HepG2 (cell line): ENCODE data around the gene TOM1L2. TPM values are rescaled to one million over a fixed set of nuclear protein-coding genes. Genes with fewer than 3 reads are reported as not detected.

Experiments
- GATA4 ChIP-seq: sonication (generic); IDR thresholded peaks from 2 replicates; pipeline ENCODE4 v1.6.1; 2016; ENCODE audit warnings: antibody characterized with exemption, low read depth, borderline replicate concordance
- MEIS1 ChIP-seq: sonication (generic); formaldehyde crosslinking; IDR thresholded peaks from 2 replicates; pipeline ENCODE4 v1.9.0; 2021; ENCODE audit warnings: mild to moderate bottlenecking, missing genetic modification reagents, moderate library complexity, borderline replicate concordance
- MLX ChIP-seq: IDR thresholded peaks from 2 replicates; pipeline ENCODE4 v1.6.1; 2016
- NONO ChIP-seq, 2 experiments: fragments of 450-650 bp in 1 of 2; sonication (generic) in 1 of 2; formaldehyde crosslinking in 1 of 2; IDR thresholded peaks in 1 of 2; conservative IDR thresholded peaks in 1 of 2; 2 replicates each; pipeline versions ENCODE4 v1.6.1 to v1.8.0; 2017 to 2022; ENCODE audit warnings: mild to moderate bottlenecking in 1 of 2, missing genetic modification reagents in 1 of 2, moderate library complexity in 1 of 2
- PCBP1 ChIP-seq: fragments of 200-400 bp; formaldehyde crosslinking; IDR thresholded peaks from 2 replicates; pipeline ENCODE4 v1.6.1; 2017; ENCODE audit warnings: mild to moderate bottlenecking, low read depth, low read length, borderline replicate concordance
- POLR2G ChIP-seq: fragments of 200-400 bp; formaldehyde crosslinking; IDR thresholded peaks from 2 replicates; pipeline ENCODE4 v1.6.1; 2018; ENCODE audit warnings: mild to moderate bottlenecking, low read depth, low read length, moderate library complexity
- RBFOX2 ChIP-seq: fragments of 200-400 bp; formaldehyde crosslinking; IDR thresholded peaks from 2 replicates; pipeline ENCODE4 v1.6.1; 2017; ENCODE audit warnings: low read depth, mild to moderate bottlenecking, low read length
- RCOR2 ChIP-seq: IDR thresholded peaks from 2 replicates; pipeline ENCODE4 v1.6.1; 2016; ENCODE audit warnings: missing biosample characterization, missing genetic modification reagents
- TMF1 ChIP-seq: sonication (generic); formaldehyde crosslinking; IDR thresholded peaks from 2 replicates; pipeline ENCODE4 v1.8.1; 2022; ENCODE audit warnings: low read depth, missing genetic modification reagents
- ZBTB4 ChIP-seq: sonication (generic); formaldehyde crosslinking; IDR thresholded peaks from 2 replicates; pipeline ENCODE4 v1.4.0; 2020; ENCODE audit warnings: missing genetic modification reagents, mild to moderate bottlenecking, borderline replicate concordance
- ZBTB44 ChIP-seq: sonication (generic); formaldehyde crosslinking; IDR thresholded peaks from 2 replicates; pipeline ENCODE4 v1.4.0; 2020; ENCODE audit warnings: missing genetic modification reagents
- ZBTB7B ChIP-seq: sonication (generic); formaldehyde crosslinking; IDR thresholded peaks from 2 replicates; pipeline ENCODE4 v1.4.0; 2020; ENCODE audit warnings: missing genetic modification reagents
- ZMYM3 ChIP-seq: sonication (generic); formaldehyde crosslinking; IDR thresholded peaks from 2 replicates; pipeline ENCODE4 v1.5.1; 2020; ENCODE audit warnings: mild to moderate bottlenecking, missing genetic modification reagents
- ZNF160 ChIP-seq: sonication (generic); formaldehyde crosslinking; IDR thresholded peaks from 2 replicates; pipeline ENCODE4 v1.8.0; 2022; ENCODE audit warnings: mild to moderate bottlenecking, inconsistent platforms, missing genetic modification reagents
- ZNF253 ChIP-seq: sonication (generic); formaldehyde crosslinking; IDR thresholded peaks from 2 replicates; pipeline ENCODE4 v1.8.0; 2022; ENCODE audit warnings: mild to moderate bottlenecking, missing genetic modification reagents, borderline replicate concordance
- ZNF281 ChIP-seq: sonication (generic); formaldehyde crosslinking; IDR thresholded peaks from 2 replicates; pipeline ENCODE4 v1.4.0; 2020; ENCODE audit warnings: missing genetic modification reagents, borderline replicate concordance
- polyA plus RNA-seq, 8 experiments: library from polyadenylated mRNA; depleted of rRNA in 3 of 8; stranded (reverse) in 7 of 8; unstranded in 1 of 8; fragments of >200 nt; fragmentation: Illumina TruSeq in 4 of 8; extraction: Trizol in 4 of 8; gene quantifications; 2 replicates each; pipeline versions ENCODE4 v1.2.1 to v1.2.3, GENCODE V29; 2011 to 2016; ENCODE audit warnings: low read depth in 4 of 8, missing spikeins in 1 of 8, mixed read lengths in 1 of 8; ENCODE audit not compliant: insufficient read depth in 1 of 8
- total RNA-seq, 5 experiments: library from RNA; depleted of rRNA; stranded (reverse); fragments of >200 nt; fragmentation: Illumina TruSeq; extraction: Trizol; gene quantifications; 2 replicates each; pipeline ENCODE4 v1.2.3, GENCODE V29; 2016; ENCODE audit warnings: low read depth in 1 of 5
- TF ChIP-seq, protein P1 (sequence below): sonication (generic); formaldehyde crosslinking; conservative IDR thresholded peaks from 2 replicates; pipeline ENCODE4 v1.8.0; 2022; ENCODE audit warnings: missing genetic modification reagents

Gene TOM1L2
- total and polyA plus RNA-seq, 2 of the 13 experiments (the other 11 are each of a cell fraction or from before 2014, with no cell fraction given), result 4.7 to 7.4 TPM

DNA sequence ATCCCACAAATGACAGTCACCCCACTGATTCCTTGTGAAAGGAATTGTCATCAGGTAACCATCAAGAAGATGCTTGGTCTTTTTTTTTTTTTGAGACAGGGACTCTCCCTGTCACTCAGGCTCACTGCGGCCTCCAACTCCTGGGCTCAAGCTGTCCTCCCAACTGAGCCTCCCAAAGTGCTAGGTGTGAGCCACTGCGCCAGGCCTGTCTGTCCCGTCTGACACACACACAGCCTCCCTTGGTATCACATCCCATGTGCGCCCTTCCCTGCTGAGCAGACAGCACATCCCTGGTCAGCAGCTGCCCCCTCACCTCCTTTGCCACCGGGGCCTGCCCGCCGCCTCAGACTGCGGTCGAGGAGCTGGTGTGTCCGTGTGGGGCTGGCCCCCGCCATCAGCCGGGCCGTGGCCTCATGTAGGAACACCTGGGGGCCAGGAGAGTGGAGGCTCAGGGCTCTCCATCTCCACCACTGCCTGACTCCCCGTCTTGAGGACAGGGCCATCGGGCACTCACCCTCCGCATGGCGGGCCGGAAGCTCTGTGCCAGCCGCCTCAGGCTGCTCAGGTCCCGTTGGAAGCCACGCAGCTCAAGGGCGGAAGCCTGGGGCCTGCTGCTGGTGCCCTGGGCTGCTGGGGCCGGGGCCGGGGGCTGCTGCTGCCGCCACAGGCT, 159.0 kb downstream of the TOM1L2 start (continued):
- TF ChIP-seq MEIS1 (CRISPR knock-in tag), result no peak
- TF ChIP-seq ZNF160 (CRISPR knock-in tag), result no peak
- no peak for TF ChIP-seq PCBP1
- TF ChIP-seq TMF1, result no peak
- no peak for TF ChIP-seq NONO (IDR thresholded peaks at IDR 0.05)
- TF ChIP-seq NONO (CRISPR knock-in tag; conservative IDR thresholded peaks at IDR 0.05), result no peak
- peak; percentile 71 for TF ChIP-seq ZMYM3 (CRISPR knock-in tag)
- TF ChIP-seq RBFOX2, result peak; percentile 25; the same call in 1 of the 2 replicates
- TF ChIP-seq ZBTB44 (CRISPR knock-in tag), result no peak
- TF ChIP-seq, protein P1, sequence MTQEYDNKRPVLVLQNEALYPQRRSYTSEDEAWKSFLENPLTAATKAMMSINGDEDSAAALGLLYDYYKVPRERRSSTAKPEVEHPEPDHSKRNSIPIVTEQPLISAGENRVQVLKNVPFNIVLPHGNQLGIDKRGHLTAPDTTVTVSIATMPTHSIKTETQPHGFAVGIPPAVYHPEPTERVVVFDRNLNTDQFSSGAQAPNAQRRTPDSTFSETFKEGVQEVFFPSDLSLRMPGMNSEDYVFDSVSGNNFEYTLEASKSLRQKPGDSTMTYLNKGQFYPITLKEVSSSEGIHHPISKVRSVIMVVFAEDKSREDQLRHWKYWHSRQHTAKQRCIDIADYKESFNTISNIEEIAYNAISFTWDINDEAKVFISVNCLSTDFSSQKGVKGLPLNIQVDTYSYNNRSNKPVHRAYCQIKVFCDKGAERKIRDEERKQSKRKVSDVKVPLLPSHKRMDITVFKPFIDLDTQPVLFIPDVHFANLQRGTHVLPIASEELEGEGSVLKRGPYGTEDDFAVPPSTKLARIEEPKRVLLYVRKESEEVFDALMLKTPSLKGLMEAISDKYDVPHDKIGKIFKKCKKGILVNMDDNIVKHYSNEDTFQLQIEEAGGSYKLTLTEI (CRISPR knock-in tag), result no peak
- TF ChIP-seq ZBTB4 (CRISPR knock-in tag), result no peak
- TF ChIP-seq ZNF253 (CRISPR knock-in tag), result no peak
- TF ChIP-seq ZBTB7B (CRISPR knock-in tag), result no peak
- TF ChIP-seq GATA4, result no peak
- TF ChIP-seq POLR2G, result peak; percentile 55
- no peak for TF ChIP-seq MLX (CRISPR knock-in tag)
- TF ChIP-seq RCOR2 (CRISPR knock-in tag), result no peak
- no peak for TF ChIP-seq ZNF281
